Liver (tissue), 9 donors: ENCODE results near the gene RAB17. TPM values are rescaled to one million over a fixed set of nuclear protein-coding genes. Genes with fewer than 3 reads are reported as not detected.

ENCODE experiments used
- DNase-seq: peaks from one replicate; pipeline ENCODE4 v3.0.0-alpha.2; 2017; ENCODE audit warnings: low spot score
- H3K27ac ChIP-seq, 2 donors: one replicate each; pipeline ENCODE4 v1.7.0; 2013; ENCODE audit warnings: inconsistent platforms in 2 of 2, low read length in 2 of 2, control low read depth in 1 of 2, low read depth in 1 of 2, mild to moderate bottlenecking in 1 of 2
- H3K27me3 ChIP-seq, 4 donors: one replicate each; pipeline versions ENCODE4 v1.6.1 to v1.7.0; 2013; ENCODE audit warnings: low read length in 3 of 4, inconsistent platforms in 1 of 4, mild to moderate bottlenecking in 1 of 4, moderate library complexity in 1 of 4; ENCODE audit not compliant: control insufficient read depth in 4 of 4, insufficient read depth in 4 of 4
- H3K36me3 ChIP-seq, 4 donors: one replicate each; pipeline versions ENCODE4 v1.6.1 to v1.7.0; 2013; ENCODE audit warnings: low read length in 3 of 4, mild to moderate bottlenecking in 3 of 4, low read depth in 1 of 4, moderate library complexity in 1 of 4; ENCODE audit not compliant: control insufficient read depth in 4 of 4, insufficient read depth in 3 of 4
- H3K4me1 ChIP-seq, 4 donors: one replicate each; pipeline versions ENCODE4 v1.6.1 to v1.7.0; 2013; ENCODE audit warnings: low read length in 3 of 4, mild to moderate bottlenecking in 3 of 4, moderate library complexity in 1 of 4; ENCODE audit not compliant: control insufficient read depth in 4 of 4, insufficient read depth in 4 of 4
- H3K4me3 ChIP-seq, 3 donors: one replicate each; pipeline versions ENCODE4 v1.6.1 to v1.7.0; 2013; ENCODE audit warnings: low read length in 3 of 3, control low read depth in 1 of 3, low read depth in 1 of 3, mild to moderate bottlenecking in 1 of 3
- H3K9ac ChIP-seq, 2 donors: one replicate each; pipeline ENCODE4 v1.7.0; 2013; ENCODE audit warnings: low read length in 2 of 2, mild to moderate bottlenecking in 2 of 2, moderate library complexity in 2 of 2, control low read depth in 1 of 2, low read depth in 1 of 2
- H3K9me3 ChIP-seq, 4 donors: one replicate each; pipeline versions ENCODE4 v1.6.1 to v1.7.0; 2013; ENCODE audit warnings: low read length in 3 of 4; ENCODE audit not compliant: control insufficient read depth in 4 of 4
- ATF3 ChIP-seq: IDR thresholded peaks from 2 replicates; pipeline ENCODE4 v1.6.1; 2016; ENCODE audit warnings: antibody characterized with exemption
- CTCF ChIP-seq: fragments of 150-350 bp; IDR thresholded peaks from 2 replicates; pipeline ENCODE4 v1.5.1; 2017; ENCODE audit warnings: improper control_type of control experiment, low read depth, low read length; ENCODE audit not compliant: missing input control
- EGR1 ChIP-seq, 2 donors: IDR thresholded peaks; 2 replicates each; pipeline ENCODE4 v1.6.1; 2016 to 2018; ENCODE audit warnings: antibody characterized with exemption in 2 of 2, low read depth in 2 of 2
- FOXA1 ChIP-seq: IDR thresholded peaks from 2 replicates; pipeline ENCODE4 v1.6.1; 2016; ENCODE audit warnings: antibody characterized with exemption
- FOXA2 ChIP-seq: IDR thresholded peaks from 2 replicates; pipeline ENCODE4 v1.6.1; 2016; ENCODE audit warnings: antibody characterized with exemption
- HNF4A ChIP-seq, 2 donors: conservative IDR thresholded peaks; 2 replicates each; pipeline ENCODE4 v1.6.1; 2016; ENCODE audit warnings: antibody characterized with exemption in 2 of 2, mild to moderate bottlenecking in 2 of 2
- HNF4G ChIP-seq: IDR thresholded peaks from 2 replicates; pipeline ENCODE4 v1.6.1; 2016; ENCODE audit warnings: antibody characterized with exemption
- JUND ChIP-seq, 2 donors: IDR thresholded peaks; 2 replicates each; pipeline ENCODE4 v1.6.1; 2016; ENCODE audit warnings: antibody characterized with exemption in 2 of 2
- MAX ChIP-seq: IDR thresholded peaks from 2 replicates; pipeline ENCODE4 v1.6.1; 2016; ENCODE audit warnings: antibody characterized with exemption
- NR2F2 ChIP-seq: IDR thresholded peaks from 2 replicates; pipeline ENCODE4 v1.6.1; 2016; ENCODE audit warnings: antibody characterized with exemption
- RXRA ChIP-seq, 2 donors: IDR thresholded peaks; 2 replicates each; pipeline ENCODE4 v1.6.1; 2017 to 2018; ENCODE audit warnings: antibody characterized with exemption in 2 of 2, mild to moderate bottlenecking in 1 of 2
- SP1 ChIP-seq: IDR thresholded peaks from 2 replicates; pipeline ENCODE4 v1.6.1; 2018; ENCODE audit warnings: antibody characterized with exemption, mild to moderate bottlenecking
- YY1 ChIP-seq: IDR thresholded peaks from 2 replicates; pipeline ENCODE4 v1.6.1; 2016; ENCODE audit warnings: antibody characterized with exemption, mild to moderate bottlenecking
- ZBTB33 ChIP-seq: IDR thresholded peaks from 2 replicates; pipeline ENCODE4 v1.6.1; 2016; ENCODE audit warnings: antibody characterized with exemption
- WGBS: extraction: QIAGEN DNeasy Blood & Tissue Kit; methylation state at CpG from one replicate; pipeline ENCODE4 v1.1.7; 2013; 5-methylcytosine and 5-hydroxymethylcytosine counted together
- polyA plus RNA-seq, 2 donors: library from polyadenylated mRNA; stranded (reverse) in 1 of 2; unstranded in 1 of 2; fragments of 200-250 nt in 1 of 2; fragments of >200 nt in 1 of 2; fragmentation: Nextera tagmentation in 1 of 2; extraction: Ambion mirVana in 1 of 2; gene quantifications; one replicate each; pipeline versions ENCODE4 v1.2.1 to v1.2.3, GENCODE V29; 2013 to 2015
- total RNA-seq, 2 donors: library from RNA; depleted of rRNA; stranded (reverse); fragments of >200 nt; gene quantifications; one replicate each; pipeline ENCODE4 v1.2.3, GENCODE V29; 2014
- donor health status: healthy.
- donor health status: healthy.
- donor health status: healthy.
- donor health status: healthy.
- donor health status: healthy.

Gene RAB17
- total and polyA plus RNA-seq, 4 donors = 17.8 to 96.5 (median 74.9) TPM

- TF ChIP-seq FOXA2 (peak; percentile 28), EGR1 (IDR thresholded peaks at IDR 0.05; ENCODE audit: low read depth in 2 of 2) (no peak), HNF4A (conservative IDR thresholded peaks at IDR 0.05) (peak; percentile 86 to 93), NR2F2 (peak; percentile 23), FOXA1 (peak; percentile 45), SP1 (peak; percentile 76)
These were observed 2.4 kb downstream of the RAB17 start (continued) for GRCh38 chr2:237588044-237588696.

GRCh38 chr2:237585590-237586221, 4.8 kb downstream of the RAB17 start:
- H3K27ac ChIP-seq = peak overlapping the region; percentile 89 to 96
- H3K4me1 ChIP-seq = peaks cover 7 to 68% (median 53%) of the 10 kb centered on the region in 4 donors
- DNase-seq = no peak
- H3K27me3 ChIP-seq = no peaks in the 10 kb centered on the region
- H3K9ac ChIP-seq = no peak overlapping the region
- no peaks in the 10 kb centered on the region for H3K9me3 ChIP-seq
- TF ChIP-seq RXRA (IDR thresholded peaks at IDR 0.05) (peak; percentile 67), ATF3 (no peak), SP1 (peak; percentile 44), NR2F2 (peak; percentile 23), CTCF (no peak), MAX (peak; percentile 15), HNF4A (conservative IDR thresholded peaks at IDR 0.05) (peak; percentile 87 to 95), JUND (IDR thresholded peaks at IDR 0.05) (no peak), YY1 (no peak), HNF4G (peak; percentile 53), ZBTB33 (no peak)
- H3K36me3 ChIP-seq = peaks cover 0 to 4% (median 1%) of the 10 kb centered on the region in 4 donors
- WGBS = 69% methylated on average over 15 of the region's 15 CpGs
- no peak overlapping the region for H3K4me3 ChIP-seq
